PC-3 (cell line): ENCODE data around the gene STT3A. TPM values are rescaled to one million over a fixed set of nuclear protein-coding genes. Genes with fewer than 3 reads are reported as not detected.

Source experiments
- ATAC-seq: fragments of 200-7000 bp; cut with Tn5 transposase; 2 replicates; pipeline ENCODE4 v1.9.1; 2020; ENCODE audit warnings: mild to moderate bottlenecking, moderate library complexity
- BruUV-seq: library from RNA; stranded (reverse); fragments of 400-500 nt; replicated peaks from 2 replicates; lab custom pipeline; 2021; lab: Mats Ljungman, UMichigan
- CTCF ChIA-PET: fragments of 300-600 bp; sonication (Branson Sonifier 250); formaldehyde crosslinking; loops from one replicate; lab custom pipeline; 2022; ENCODE audit warnings: antibody characterized with exemption; lab: Charles Lee
- POLR2A ChIA-PET: fragments of 300-600 bp; sonication (Branson Sonifier 250); formaldehyde crosslinking; loops from one replicate; lab custom pipeline; 2022; ENCODE audit warnings: antibody characterized with exemption; ENCODE audit not compliant: unreplicated experiment; lab: Charles Lee
- DNase-seq: peaks from one replicate; pipeline ENCODE4 v3.0.0-alpha.2; 2015
- H2AFZ ChIP-seq: fragments of 300-600 bp; sonication (generic); 2 replicates; pipeline ENCODE4 v1.6.0; 2016; ENCODE audit warnings: antibody characterized with exemption, low read length
- H3F3A ChIP-seq: fragments of 300-600 bp; sonication (generic); one replicate; pipeline ENCODE4 v1.6.0; 2017; ENCODE audit warnings: antibody characterized with exemption, low read length, control low read depth, mild to moderate bottlenecking; ENCODE audit not compliant: unreplicated experiment
- H3K27ac ChIP-seq: fragments of 300-600 bp; sonication (generic); 2 replicates; pipeline ENCODE4 v1.5.1; 2016; ENCODE audit warnings: mild to moderate bottlenecking, low read length
- H3K27me3 ChIP-seq: fragments of 300-600 bp; sonication (generic); 2 replicates; pipeline ENCODE4 v1.6.1; 2016; ENCODE audit warnings: low read length, mixed read lengths
- H3K36me3 ChIP-seq: fragments of 300-600 bp; sonication (generic); 2 replicates; pipeline ENCODE4 v1.6.1; 2016; ENCODE audit warnings: low read depth, mixed run types, low read length, mixed read lengths
- H3K4me1 ChIP-seq: fragments of 300-600 bp; sonication (generic); 2 replicates; pipeline ENCODE4 v1.5.1; 2016; ENCODE audit warnings: low read length; ENCODE audit not compliant: insufficient read depth
- H3K4me2 ChIP-seq: fragments of 300-600 bp; sonication (generic); 2 replicates; pipeline ENCODE4 v1.6.0; 2016; ENCODE audit warnings: low read length
- H3K4me3 ChIP-seq: fragments of 300-600 bp; sonication (generic); 2 replicates; pipeline ENCODE4 v1.5.1; 2016; ENCODE audit warnings: mild to moderate bottlenecking, low read length, mixed read lengths
- H3K79me2 ChIP-seq: fragments of 300-600 bp; sonication (generic); 2 replicates; pipeline ENCODE4 v1.6.1; 2017; ENCODE audit warnings: low read length, mixed read lengths
- H3K9ac ChIP-seq: fragments of 300-600 bp; sonication (generic); 2 replicates; pipeline ENCODE4 v1.6.0; 2016; ENCODE audit warnings: mild to moderate bottlenecking, low read length
- H3K9me2 ChIP-seq: fragments of 300-600 bp; sonication (generic); replicated peaks from 2 replicates; pipeline ENCODE4 v1.6.1; 2016; ENCODE audit warnings: mixed run types, low read length, mixed read lengths
- H3K9me3 ChIP-seq: fragments of 300-600 bp; sonication (generic); 2 replicates; pipeline ENCODE4 v1.6.1; 2016; ENCODE audit warnings: low read length, mixed read lengths
- H4K20me1 ChIP-seq: fragments of 300-600 bp; sonication (generic); 2 replicates; pipeline ENCODE4 v1.6.1; 2016; ENCODE audit warnings: low read length, mixed read lengths
- CTCF ChIP-seq: fragments of 300-600 bp; sonication (generic); conservative IDR thresholded peaks from 2 replicates; pipeline ENCODE4 v1.5.1; 2017; ENCODE audit warnings: antibody characterized with exemption, low read depth, mild to moderate bottlenecking, low read length
- EZH2 ChIP-seq: fragments of 300-600 bp; sonication (generic); IDR thresholded peaks from one replicate; pipeline ENCODE4 v1.6.1; 2017; ENCODE audit warnings: antibody characterized with exemption, mild to moderate bottlenecking, low read length; ENCODE audit not compliant: unreplicated experiment
- EZH2phosphoT487 ChIP-seq: fragments of 300-600 bp; sonication (generic); IDR thresholded peaks from 2 replicates; pipeline ENCODE4 v1.6.1; 2018; ENCODE audit warnings: mild to moderate bottlenecking, antibody characterized with exemption, low read length, borderline replicate concordance
- intact Hi-C: fragments of 100-400 bp; cut with micrococcal nuclease; formaldehyde crosslinking; loops from 2 replicates; pipeline ENCODE4 v1.9.0; 2023
- total RNA-seq: library from RNA; depleted of rRNA; stranded (reverse); fragments of >200 nt; gene quantifications from 2 replicates; pipeline ENCODE4 v1.2.3, GENCODE V29; 2014

Gene STT3A
- total RNA-seq, 1 experiment from 2014 or later: 182 TPM

- H3K4me2 ChIP-seq: no peak overlapping the region
These were observed 45.2 kb downstream of the STT3A start for GRCh38 chr11:125637840-125638239.

GRCh38 chr11:125638315-125638714 is 45.7 kb downstream of the STT3A start:
- POLR2A ChIA-PET: interaction anchor here (0.6 kb wide), 1 partner anchor 39 kb away, joined by 6 read pairs; no protein-coding TSS in a partner anchor
- no peak overlapping the region for H2AFZ ChIP-seq
- H3K36me3 ChIP-seq: peaks cover 50% of the 10 kb centered on the region
- CTCF ChIA-PET: no interaction called here
- H3K4me2 ChIP-seq: no peak overlapping the region
- H3K27me3 ChIP-seq: no peaks in the 10 kb centered on the region
- DNase-seq (no peak), ATAC-seq (no peak)
- TF ChIP-seq EZH2: no peak
- no peak for TF ChIP-seq EZH2phosphoT487
- TF ChIP-seq CTCF: no peak
- intact Hi-C loops: no loop called here
- no peaks in the 10 kb centered on the region for H3K79me2 ChIP-seq
- no TSS peak for BruUV-seq
- no peaks in the 10 kb centered on the region for H4K20me1 ChIP-seq
- no peaks in the 10 kb centered on the region for H3F3A ChIP-seq
- no peaks in the 10 kb centered on the region for H3K9me2 ChIP-seq
- H3K9ac ChIP-seq: no peak overlapping the region
- no peak overlapping the region for H3K27ac ChIP-seq
- H3K4me3 ChIP-seq: no peak overlapping the region
- H3K9me3 ChIP-seq: no peaks in the 10 kb centered on the region
- no peaks in the 10 kb centered on the region for H3K4me1 ChIP-seq

More at GRCh38 chr11:125637840-125638239, 45.2 kb downstream of the STT3A start:
- Histone ChIP-seq H3K36me3 (peaks cover 54% of the 10 kb centered on the region), H3K27ac (no peak overlapping the region), H3K4me3 (no peak overlapping the region), H3F3A (no peaks in the 10 kb centered on the region), H3K79me2 (no peaks in the 10 kb centered on the region), H3K9me3 (no peaks in the 10 kb centered on the region), H3K9ac (no peak overlapping the region), H4K20me1 (no peaks in the 10 kb centered on the region), H2AFZ (no peak overlapping the region), H3K4me1 (no peaks in the 10 kb centered on the region), H3K27me3 (no peaks in the 10 kb centered on the region), H3K9me2 (no peaks in the 10 kb centered on the region)
- ChIA-PET CTCF (no interaction called here), POLR2A (interaction anchor here (0.6 kb wide), 1 partner anchor 39 kb away, joined by 6 read pairs; no protein-coding TSS in a partner anchor)
- intact Hi-C loops: no loop called here
- DNase-seq (peak; percentile 23), ATAC-seq (peak; percentile 65)
- TF ChIP-seq CTCF (no peak; the same call in 1 of the 2 replicates), EZH2phosphoT487 (no peak), EZH2 (no peak)
- BruUV-seq: no TSS peak

- ChIA-PET CTCF (no interaction called here), POLR2A (no interaction called here)
- intact Hi-C loops: no loop called here
- H3K9me2 ChIP-seq: no peaks in the 10 kb centered on the region
- no peaks in the 10 kb centered on the region for H4K20me1 ChIP-seq
- no peaks in the 10 kb centered on the region for H3K9me3 ChIP-seq
- TF ChIP-seq EZH2phosphoT487: no peak
- no peak for TF ChIP-seq EZH2
- TF ChIP-seq CTCF: no peak
- H3K9ac ChIP-seq: no peak overlapping the region
- no peak overlapping the region for H3K27ac ChIP-seq
- DNase-seq: no peak
- H3K4me3 ChIP-seq: no peak overlapping the region
- peaks cover 49% of the 10 kb centered on the region for H3K36me3 ChIP-seq
- no peak for ATAC-seq
- no peaks in the 10 kb centered on the region for H3F3A ChIP-seq
- H3K4me2 ChIP-seq: no peak overlapping the region
- BruUV-seq: no TSS peak
- no peak overlapping the region for H2AFZ ChIP-seq
- no peaks in the 10 kb centered on the region for H3K4me1 ChIP-seq
- H3K27me3 ChIP-seq: no peaks in the 10 kb centered on the region
- H3K79me2 ChIP-seq: no peaks in the 10 kb centered on the region
These were observed 53.2 kb downstream of the STT3A start for GRCh38 chr11:125645871-125646270.
